Measurements from ENCODE around the gene RASSF7. TPM values are rescaled to one million over a fixed set of nuclear protein-coding genes. Genes with fewer than 3 reads are reported as not detected.

RASSF7 gene
- total and polyA plus RNA-seq, 2 donors (not counting 3 experiments of a cell fraction or from before 2014, with no cell fraction given), result 14.1 to 19.9 TPM

- CTCF ChIA-PET, result no interaction called here
- intact Hi-C loops (cut with micrococcal nuclease), result loop anchor here (5.0 kb wide), 1 partner anchor 33 kb away; the partner anchor contains the start of gene PHRF1
Measured at GRCh38 chr11:610146-610801, 49.5 kb downstream of the RASSF7 start.

More at GRCh38 chr11:610146-610801, 49.5 kb downstream of the RASSF7 start:
- POLR2A ChIA-PET, result no interaction called here
- H3K27me3 ChIP-seq (ENCODE audit: control insufficient read depth in 2 of 2, insufficient read depth in 2 of 2, low read length in 2 of 2), result no peaks in the 10 kb centered on the region
- H3K9me1 ChIP-seq (replicated peaks; ENCODE audit: control insufficient read depth, extremely low read depth, insufficient read depth, low read length), result no peaks in the 10 kb centered on the region
- no peak overlapping the region for H3K27ac ChIP-seq (ENCODE audit: insufficient read depth, low read depth, low read length)
- no peak for DNase-seq (ENCODE audit: low read depth, low spot score)
- H4K20me1 ChIP-seq (replicated peaks; ENCODE audit: control insufficient read depth, extremely low read depth, insufficient read depth, low read length), result no peaks in the 10 kb centered on the region
- no peak overlapping the region for H3K4me2 ChIP-seq (ENCODE audit: insufficient read depth, low read length)
- no peak overlapping the region for H3K4me3 ChIP-seq (replicated peaks in 1 of 3; ENCODE audit: insufficient read depth in 1 of 3, low read depth in 1 of 3, low read length in 3 of 3)
- TF ChIP-seq CTCF (IDR thresholded peaks at IDR 0.05; ENCODE audit: extremely low read depth in 1 of 2, insufficient read depth in 1 of 2, low read depth in 1 of 2, low read length in 2 of 2) (no peak), POLR2A (IDR thresholded peaks at IDR 0.05; ENCODE audit: low read depth, low read length) (no peak), MYC (IDR thresholded peaks at IDR 0.05; ENCODE audit: low read depth, low read length) (no peak)
- BruUV-seq (replicated peaks), result no TSS peak
- peaks cover 14 to 67% of the 10 kb centered on the region in 2 experiments for H3K36me3 ChIP-seq (ENCODE audit: control insufficient read depth in 2 of 2, extremely low read depth in 1 of 2, insufficient read depth in 2 of 2, low read length in 2 of 2)
- H3K4me1 ChIP-seq (ENCODE audit: control insufficient read depth, extremely low read depth, insufficient read depth, low read length), result peaks cover 5% of the 10 kb centered on the region
- no peak for FAIRE-seq
- no peak overlapping the region for H2AFZ ChIP-seq (ENCODE audit: low read depth, low read length)
- H3K79me2 ChIP-seq (ENCODE audit: control insufficient read depth, insufficient read depth, low read length), result no peaks in the 10 kb centered on the region
- dilution Hi-C loops (cut with MboI; ENCODE audit: extremely low pct_ligation_motif_present, low sequenced_read_pairs), result no loop called here
- no peak overlapping the region for H3K9ac ChIP-seq (replicated peaks; ENCODE audit: extremely low read depth, insufficient read depth, low read length)
- no peaks in the 10 kb centered on the region for H3K9me3 ChIP-seq (replicated peaks; ENCODE audit: control insufficient read depth, insufficient read depth, low read length)
